ENCODE results near the gene LYZL2. TPM values are rescaled to one million over a fixed set of nuclear protein-coding genes. Genes with fewer than 3 reads are reported as not detected.

The LYZL2 gene
- total RNA-seq, 1 donor from 2014 or later = not detected

- Mint-ChIP-seq H3K4me1 (ENCODE audit: unreplicated experiment) (peaks cover 22% of the 10 kb centered on the region), H3K36me3 (peaks cover 4% of the 10 kb centered on the region), H3K9me3 (no peaks in the 10 kb centered on the region), H3K27ac (no peak overlapping the region), H3K4me3 (no peak overlapping the region), H3K27me3 (no peaks in the 10 kb centered on the region)
- TF ChIP-seq CTCF (conservative IDR thresholded peaks at IDR 0.05) = no peak
- no peak for DNase-seq (ENCODE audit: extremely low spot score, unreplicated experiment)
Observed at GRCh38 chr10:30577048-30577447, 52.5 kb downstream of the LYZL2 start.

GRCh38 chr10:30576641-30577040, 52.9 kb downstream of the LYZL2 start:
- no peak overlapping the region for H3K4me3 Mint-ChIP-seq
- peaks cover 18% of the 10 kb centered on the region for H3K4me1 Mint-ChIP-seq (ENCODE audit: unreplicated experiment)
- peaks cover 4% of the 10 kb centered on the region for H3K36me3 Mint-ChIP-seq
- no peaks in the 10 kb centered on the region for H3K27me3 Mint-ChIP-seq
- no peak overlapping the region for H3K27ac Mint-ChIP-seq
- no peak for TF ChIP-seq CTCF (conservative IDR thresholded peaks at IDR 0.05)
- H3K9me3 Mint-ChIP-seq = no peaks in the 10 kb centered on the region
- DNase-seq (ENCODE audit: extremely low spot score, unreplicated experiment) = no peak

GRCh38 chr10:30574432-30574796, 55.1 kb downstream of the LYZL2 start:
- H3K36me3 Mint-ChIP-seq = peaks cover 4% of the 10 kb centered on the region
- no peaks in the 10 kb centered on the region for H3K27me3 Mint-ChIP-seq
- no peak for TF ChIP-seq CTCF (conservative IDR thresholded peaks at IDR 0.05)
- no peak overlapping the region for H3K4me3 Mint-ChIP-seq
- H3K27ac Mint-ChIP-seq = no peak overlapping the region
- DNase-seq (ENCODE audit: extremely low spot score, unreplicated experiment) = no peak
- peaks cover 7% of the 10 kb centered on the region for H3K9me3 Mint-ChIP-seq
- H3K4me1 Mint-ChIP-seq (ENCODE audit: unreplicated experiment) = peaks cover 10% of the 10 kb centered on the region

GRCh38 chr10:30573721-30574431, 55.7 kb downstream of the LYZL2 start:
- no peak for DNase-seq (ENCODE audit: extremely low spot score, unreplicated experiment)
- TF ChIP-seq CTCF (conservative IDR thresholded peaks at IDR 0.05) = no peak
- peaks cover 5% of the 10 kb centered on the region for H3K4me1 Mint-ChIP-seq (ENCODE audit: unreplicated experiment)
- H3K9me3 Mint-ChIP-seq = peaks cover 7% of the 10 kb centered on the region
- H3K4me3 Mint-ChIP-seq = no peak overlapping the region
- H3K36me3 Mint-ChIP-seq = peaks cover 4% of the 10 kb centered on the region
- no peaks in the 10 kb centered on the region for H3K27me3 Mint-ChIP-seq
- H3K27ac Mint-ChIP-seq = no peak overlapping the region

GRCh38 chr10:30565449-30565848, 64.1 kb downstream of the LYZL2 start:
- Mint-ChIP-seq H3K4me3 (no peak overlapping the region), H3K36me3 (no peaks in the 10 kb centered on the region), H3K9me3 (peaks cover 3% of the 10 kb centered on the region), H3K4me1 (ENCODE audit: unreplicated experiment) (no peaks in the 10 kb centered on the region), H3K27me3 (no peaks in the 10 kb centered on the region), H3K27ac (no peak overlapping the region)
- DNase-seq (ENCODE audit: extremely low spot score, unreplicated experiment) = no peak
- no peak for TF ChIP-seq CTCF (conservative IDR thresholded peaks at IDR 0.05)

Data from type B pancreatic cell (in vitro differentiated cells).